ENCODE results near the gene MIGA2.

MIGA2 gene

DNA sequence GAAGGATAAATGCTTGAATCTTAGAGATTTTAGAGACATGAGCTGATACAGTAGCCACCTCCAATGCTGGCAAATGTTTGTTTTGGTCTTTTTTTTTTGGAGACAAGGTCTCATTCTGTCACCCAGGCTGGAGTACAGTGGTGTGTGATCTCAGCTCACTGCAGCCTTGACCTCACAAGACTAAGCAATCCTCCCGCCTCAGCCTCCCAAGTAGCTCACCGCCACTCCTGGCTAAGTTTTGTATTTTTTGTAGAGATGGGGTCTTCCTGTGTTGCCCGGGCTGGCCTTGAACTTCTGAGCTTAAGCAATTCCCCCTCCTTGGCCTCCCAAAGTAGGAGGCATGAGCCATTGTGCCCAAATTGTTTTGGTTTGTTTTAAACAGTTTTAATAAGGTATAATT lies 37.7 kb downstream of the MIGA2 start:
- Histone ChIP-seq H3K27ac (replicated peaks) (no peak overlapping the region), H3K4me3 (replicated peaks; ENCODE audit: insufficient read depth, low read length) (no peak overlapping the region), H3K27me3 (ENCODE audit: insufficient read depth, poor library complexity, severe bottlenecking) (no peaks in the 10 kb centered on the region)
- no peak for DNase-seq (ENCODE audit: low read depth in 1 of 2, low spot score in 1 of 2)
- TF ChIP-seq, protein P1, sequence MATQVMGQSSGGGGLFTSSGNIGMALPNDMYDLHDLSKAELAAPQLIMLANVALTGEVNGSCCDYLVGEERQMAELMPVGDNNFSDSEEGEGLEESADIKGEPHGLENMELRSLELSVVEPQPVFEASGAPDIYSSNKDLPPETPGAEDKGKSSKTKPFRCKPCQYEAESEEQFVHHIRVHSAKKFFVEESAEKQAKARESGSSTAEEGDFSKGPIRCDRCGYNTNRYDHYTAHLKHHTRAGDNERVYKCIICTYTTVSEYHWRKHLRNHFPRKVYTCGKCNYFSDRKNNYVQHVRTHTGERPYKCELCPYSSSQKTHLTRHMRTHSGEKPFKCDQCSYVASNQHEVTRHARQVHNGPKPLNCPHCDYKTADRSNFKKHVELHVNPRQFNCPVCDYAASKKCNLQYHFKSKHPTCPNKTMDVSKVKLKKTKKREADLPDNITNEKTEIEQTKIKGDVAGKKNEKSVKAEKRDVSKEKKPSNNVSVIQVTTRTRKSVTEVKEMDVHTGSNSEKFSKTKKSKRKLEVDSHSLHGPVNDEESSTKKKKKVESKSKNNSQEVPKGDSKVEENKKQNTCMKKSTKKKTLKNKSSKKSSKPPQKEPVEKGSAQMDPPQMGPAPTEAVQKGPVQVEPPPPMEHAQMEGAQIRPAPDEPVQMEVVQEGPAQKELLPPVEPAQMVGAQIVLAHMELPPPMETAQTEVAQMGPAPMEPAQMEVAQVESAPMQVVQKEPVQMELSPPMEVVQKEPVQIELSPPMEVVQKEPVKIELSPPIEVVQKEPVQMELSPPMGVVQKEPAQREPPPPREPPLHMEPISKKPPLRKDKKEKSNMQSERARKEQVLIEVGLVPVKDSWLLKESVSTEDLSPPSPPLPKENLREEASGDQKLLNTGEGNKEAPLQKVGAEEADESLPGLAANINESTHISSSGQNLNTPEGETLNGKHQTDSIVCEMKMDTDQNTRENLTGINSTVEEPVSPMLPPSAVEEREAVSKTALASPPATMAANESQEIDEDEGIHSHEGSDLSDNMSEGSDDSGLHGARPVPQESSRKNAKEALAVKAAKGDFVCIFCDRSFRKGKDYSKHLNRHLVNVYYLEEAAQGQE (IDR thresholded peaks at IDR 0.05; ENCODE audit: insufficient replicate concordance, low read depth), result no peak
- no peak for TF ChIP-seq GABPA (IDR thresholded peaks at IDR 0.05; ENCODE audit: low read depth)
- TF ChIP-seq SPI1 (IDR thresholded peaks at IDR 0.05; ENCODE audit: borderline replicate concordance, low read depth), result no peak
- TF ChIP-seq POLR2AphosphoS5 (IDR thresholded peaks at IDR 0.05; ENCODE audit: low read depth), result no peak
- no peak for TF ChIP-seq CTCF (IDR thresholded peaks at IDR 0.05; ENCODE audit: insufficient read depth, low read length)

GRCh38 chr9:129075996-129076639 lies 39.7 kb downstream of the MIGA2 start:
- H3K27ac ChIP-seq (replicated peaks), result no peak overlapping the region
- no peak for DNase-seq (ENCODE audit: low read depth in 1 of 2, low spot score in 1 of 2)
- no peaks in the 10 kb centered on the region for H3K27me3 ChIP-seq (ENCODE audit: insufficient read depth, poor library complexity, severe bottlenecking)
- no peak for TF ChIP-seq POLR2AphosphoS5 (IDR thresholded peaks at IDR 0.05; ENCODE audit: low read depth)
- no peak overlapping the region for H3K4me3 ChIP-seq (replicated peaks; ENCODE audit: insufficient read depth, low read length)

- no peak for DNase-seq (ENCODE audit: low read depth in 1 of 2, low spot score in 1 of 2)
- Histone ChIP-seq H3K27ac (replicated peaks) (no peak overlapping the region), H3K27me3 (ENCODE audit: insufficient read depth, poor library complexity, severe bottlenecking) (no peaks in the 10 kb centered on the region), H3K4me3 (replicated peaks; ENCODE audit: insufficient read depth, low read length) (no peak overlapping the region)
- TF ChIP-seq, protein P1 (IDR thresholded peaks at IDR 0.05; ENCODE audit: insufficient replicate concordance, low read depth), result no peak
- no peak for TF ChIP-seq SPI1 (IDR thresholded peaks at IDR 0.05; ENCODE audit: borderline replicate concordance, low read depth)
These were observed 40.2 kb downstream of the MIGA2 start for GRCh38 chr9:129076640-129077037.

DNA sequence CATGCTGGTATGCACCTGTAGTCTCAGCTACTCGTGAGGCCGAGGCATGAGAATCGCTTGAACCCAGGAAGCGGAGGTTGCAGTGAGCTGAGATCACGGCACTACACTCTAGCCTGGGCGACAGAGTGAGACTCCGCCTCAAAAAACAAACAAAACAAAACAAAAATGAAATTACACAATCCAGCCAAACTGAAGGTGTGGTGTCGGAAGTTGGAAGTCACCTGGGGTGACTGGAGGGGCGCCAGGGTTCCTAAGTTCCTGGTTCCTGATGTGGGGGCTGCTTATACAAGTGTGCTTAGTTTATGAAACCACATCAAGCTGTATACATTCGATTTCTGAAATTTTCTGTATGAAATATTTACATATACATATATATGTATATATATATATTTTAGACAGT lies 40.8 kb downstream of the MIGA2 start:
- Histone ChIP-seq H3K27ac (replicated peaks) (no peak overlapping the region), H3K4me3 (replicated peaks; ENCODE audit: insufficient read depth, low read length) (no peak overlapping the region), H3K27me3 (ENCODE audit: insufficient read depth, poor library complexity, severe bottlenecking) (no peaks in the 10 kb centered on the region)
- no peak for DNase-seq (ENCODE audit: low read depth in 1 of 2, low spot score in 1 of 2)
- TF ChIP-seq CTCF (IDR thresholded peaks at IDR 0.05; ENCODE audit: insufficient read depth, low read length) (no peak), GABPA (IDR thresholded peaks at IDR 0.05; ENCODE audit: low read depth) (no peak), SPI1 (IDR thresholded peaks at IDR 0.05; ENCODE audit: borderline replicate concordance, low read depth) (no peak), POLR2AphosphoS5 (IDR thresholded peaks at IDR 0.05; ENCODE audit: low read depth) (no peak)
- TF ChIP-seq, protein P1 (IDR thresholded peaks at IDR 0.05; ENCODE audit: insufficient replicate concordance, low read depth), result no peak

Data from HL-60 (cell line).